ENCODE measurements around the gene APOC1. TPM values are rescaled to one million over a fixed set of nuclear protein-coding genes. Genes with fewer than 3 reads are reported as not detected.

The APOC1 gene
- total RNA-seq, 1 donor from 2014 or later, result 89.4 TPM

- DNase-seq (ENCODE audit: low spot score, unreplicated experiment), result no peak
- peak overlapping the region; percentile 68 for H3K27ac Mint-ChIP-seq
- TF ChIP-seq CTCF (IDR thresholded peaks at IDR 0.05; ENCODE audit: unreplicated experiment), result no peak
Observed at GRCh38 chr19:44957526-44957925, 43.1 kb downstream of the APOC1 start.

GRCh38 chr19:44958090-44958489, 43.7 kb downstream of the APOC1 start:
- Mint-ChIP-seq H3K9me3 (ENCODE audit: low read depth) (no peaks in the 10 kb centered on the region), H3K27me3 (no peaks in the 10 kb centered on the region), H3K4me1 (ENCODE audit: low read depth) (peaks cover 19% of the 10 kb centered on the region), H3K36me3 (ENCODE audit: insufficient read depth) (peaks cover 2% of the 10 kb centered on the region), H3K4me3 (ENCODE audit: low read depth) (no peak overlapping the region), H3K27ac (peak overlapping the region; percentile 68)
- no peak for DNase-seq (ENCODE audit: low spot score, unreplicated experiment)
- TF ChIP-seq CTCF (IDR thresholded peaks at IDR 0.05; ENCODE audit: unreplicated experiment), result no peak

More at GRCh38 chr19:44957526-44957925, 43.1 kb downstream of the APOC1 start:
- peak overlapping the region; percentile 98 for H3K4me3 Mint-ChIP-seq (ENCODE audit: low read depth)
- H3K9me3 Mint-ChIP-seq (ENCODE audit: low read depth), result no peaks in the 10 kb centered on the region
- H3K36me3 Mint-ChIP-seq (ENCODE audit: insufficient read depth), result peaks cover 2% of the 10 kb centered on the region
- H3K4me1 Mint-ChIP-seq (ENCODE audit: low read depth), result peaks cover 19% of the 10 kb centered on the region
- no peaks in the 10 kb centered on the region for H3K27me3 Mint-ChIP-seq

GRCh38 chr19:44959691-44960090, 45.3 kb downstream of the APOC1 start:
- peaks cover 16% of the 10 kb centered on the region for H3K4me1 Mint-ChIP-seq (ENCODE audit: low read depth)
- no peak for DNase-seq (ENCODE audit: low spot score, unreplicated experiment)
- H3K27me3 Mint-ChIP-seq, result no peaks in the 10 kb centered on the region
- H3K36me3 Mint-ChIP-seq (ENCODE audit: insufficient read depth), result peaks cover 5% of the 10 kb centered on the region
- H3K9me3 Mint-ChIP-seq (ENCODE audit: low read depth), result no peaks in the 10 kb centered on the region
- H3K4me3 Mint-ChIP-seq (ENCODE audit: low read depth), result no peak overlapping the region
- H3K27ac Mint-ChIP-seq, result peak overlapping the region; percentile 17
- TF ChIP-seq CTCF (IDR thresholded peaks at IDR 0.05; ENCODE audit: unreplicated experiment), result no peak

- Mint-ChIP-seq H3K27me3 (no peaks in the 10 kb centered on the region), H3K4me3 (ENCODE audit: low read depth) (no peak overlapping the region), H3K9me3 (ENCODE audit: low read depth) (no peaks in the 10 kb centered on the region), H3K36me3 (ENCODE audit: insufficient read depth) (peaks cover 5% of the 10 kb centered on the region), H3K4me1 (ENCODE audit: low read depth) (peaks cover 11% of the 10 kb centered on the region), H3K27ac (no peak overlapping the region)
- TF ChIP-seq CTCF (IDR thresholded peaks at IDR 0.05; ENCODE audit: unreplicated experiment), result no peak
- no peak for DNase-seq (ENCODE audit: low spot score, unreplicated experiment)
Observed at GRCh38 chr19:44960906-44961728, 46.7 kb downstream of the APOC1 start.

GRCh38 chr19:44961821-44962220, 47.4 kb downstream of the APOC1 start:
- peaks cover 4% of the 10 kb centered on the region for H3K4me1 Mint-ChIP-seq (ENCODE audit: low read depth)
- no peaks in the 10 kb centered on the region for H3K27me3 Mint-ChIP-seq
- H3K9me3 Mint-ChIP-seq (ENCODE audit: low read depth), result no peaks in the 10 kb centered on the region
- no peak for TF ChIP-seq CTCF (IDR thresholded peaks at IDR 0.05; ENCODE audit: unreplicated experiment)
- no peak overlapping the region for H3K4me3 Mint-ChIP-seq (ENCODE audit: low read depth)
- H3K27ac Mint-ChIP-seq, result no peak overlapping the region
- peaks cover 5% of the 10 kb centered on the region for H3K36me3 Mint-ChIP-seq (ENCODE audit: insufficient read depth)
- no peak for DNase-seq (ENCODE audit: low spot score, unreplicated experiment)

Data from progenitor cell of endocrine pancreas (in vitro differentiated cells).